ENCODE results near the gene CPT1A.

CPT1A gene

DNA sequence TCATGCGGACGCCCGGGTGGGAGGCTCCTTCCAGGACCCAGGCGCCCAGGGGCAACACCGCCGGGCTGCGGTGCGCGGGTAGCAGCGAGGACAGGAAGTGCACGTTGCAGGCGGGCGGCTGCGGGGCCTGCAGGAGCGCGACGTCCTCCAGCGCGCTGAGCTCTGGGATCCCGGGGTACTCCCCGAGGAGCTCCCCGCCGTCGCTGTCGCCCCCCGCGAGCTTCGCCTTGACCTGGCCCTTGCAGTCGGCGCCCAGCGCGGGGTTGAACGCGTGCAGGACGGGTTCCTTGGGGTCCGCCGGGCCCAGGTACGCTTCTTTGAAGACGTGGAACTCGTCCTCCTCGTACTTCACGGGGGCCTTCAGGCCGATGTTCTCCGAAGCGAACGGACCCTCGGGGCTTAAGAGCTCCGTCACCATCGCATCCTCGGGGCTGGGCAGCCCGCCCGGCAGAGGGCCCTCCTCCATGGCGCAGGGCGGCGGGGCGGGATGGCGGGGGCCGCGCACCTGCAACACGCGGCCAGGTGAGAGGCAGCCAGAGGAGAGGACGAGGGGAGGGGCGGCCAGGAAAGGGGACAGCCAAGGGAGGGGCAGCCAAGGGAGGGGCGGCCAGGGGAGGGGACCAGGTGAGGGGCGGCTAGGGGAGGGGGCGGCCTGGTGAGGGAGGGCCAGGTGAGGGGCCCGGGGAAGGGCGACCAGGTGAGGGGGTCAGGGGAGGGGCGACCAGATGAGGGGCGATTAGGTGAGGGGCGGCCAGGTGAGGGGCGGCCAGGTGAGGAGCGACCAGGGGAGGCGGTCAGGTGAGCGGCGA is 91.3 kb downstream of the CPT1A start:
- in situ Hi-C loops (cut with HindIII; ENCODE audit: low pct_unique_long_range_greater_than_20kb, low sequenced_read_pairs): no loop called here
- DNase-seq (ENCODE audit: low read depth in 1 of 2, low spot score in 1 of 2): peak; percentile 71 to 75
- TF ChIP-seq JUND (IDR thresholded peaks at IDR 0.05; ENCODE audit: low read depth): no peak

GRCh38 chr11:68749229-68750123 is 92.2 kb downstream of the CPT1A start:
- in situ Hi-C loops (cut with HindIII; ENCODE audit: low pct_unique_long_range_greater_than_20kb, low sequenced_read_pairs): no loop called here
- peak; percentile 26 to 46 for DNase-seq (ENCODE audit: low read depth in 1 of 2, low spot score in 1 of 2)
- no peak for TF ChIP-seq JUND (IDR thresholded peaks at IDR 0.05; ENCODE audit: low read depth)

GRCh38 chr11:68748061-68748460 is 93.7 kb downstream of the CPT1A start:
- DNase-seq (ENCODE audit: low read depth in 1 of 2, low spot score in 1 of 2): no peak
- no peak for TF ChIP-seq JUND (IDR thresholded peaks at IDR 0.05; ENCODE audit: low read depth)
- in situ Hi-C loops (cut with HindIII; ENCODE audit: low pct_unique_long_range_greater_than_20kb, low sequenced_read_pairs): no loop called here

- no peak for DNase-seq (ENCODE audit: low read depth in 1 of 2, low spot score in 1 of 2)
- TF ChIP-seq JUND (IDR thresholded peaks at IDR 0.05; ENCODE audit: low read depth): no peak
- in situ Hi-C loops (cut with HindIII; ENCODE audit: low pct_unique_long_range_greater_than_20kb, low sequenced_read_pairs): no loop called here
These were observed 98.2 kb downstream of the CPT1A start for GRCh38 chr11:68743539-68743938.

- in situ Hi-C loops (cut with HindIII; ENCODE audit: low pct_unique_long_range_greater_than_20kb, low sequenced_read_pairs): no loop called here
- TF ChIP-seq JUND (IDR thresholded peaks at IDR 0.05; ENCODE audit: low read depth): no peak
- no peak for DNase-seq (ENCODE audit: low read depth in 1 of 2, low spot score in 1 of 2)
These were observed 100.3 kb downstream of the CPT1A start for GRCh38 chr11:68741463-68741862.

- TF ChIP-seq JUND (IDR thresholded peaks at IDR 0.05; ENCODE audit: low read depth): no peak
- DNase-seq (ENCODE audit: low read depth in 1 of 2, low spot score in 1 of 2): no peak
- in situ Hi-C loops (cut with HindIII; ENCODE audit: low pct_unique_long_range_greater_than_20kb, low sequenced_read_pairs): no loop called here
These were observed 106.1 kb downstream of the CPT1A start for GRCh38 chr11:68735646-68736045.

- TF ChIP-seq JUND (IDR thresholded peaks at IDR 0.05; ENCODE audit: low read depth): no peak
- DNase-seq (ENCODE audit: low read depth in 1 of 2, low spot score in 1 of 2): no peak
- in situ Hi-C loops (cut with HindIII; ENCODE audit: low pct_unique_long_range_greater_than_20kb, low sequenced_read_pairs): no loop called here
These were observed 106.6 kb downstream of the CPT1A start for GRCh38 chr11:68735125-68735524.

DNA sequence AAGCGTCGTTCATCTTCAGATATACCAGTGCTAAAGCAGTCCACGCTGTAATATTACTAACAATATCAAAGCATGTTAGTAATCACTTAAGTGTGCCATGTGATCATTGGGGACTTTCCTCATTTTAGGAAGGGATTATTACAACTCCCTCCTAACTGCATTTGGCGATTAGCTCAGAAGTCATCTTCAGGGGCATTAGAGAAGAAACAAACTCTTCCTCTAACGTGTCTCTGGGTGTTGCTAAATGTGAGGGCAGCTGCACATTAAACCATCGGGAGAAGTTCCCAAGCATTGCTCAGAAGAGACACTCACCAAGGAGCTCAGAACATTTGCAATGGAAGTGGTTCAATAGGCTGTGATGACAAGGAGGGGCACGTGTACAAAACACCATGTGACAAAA is 107.6 kb downstream of the CPT1A start:
- in situ Hi-C loops (cut with HindIII; ENCODE audit: low pct_unique_long_range_greater_than_20kb, low sequenced_read_pairs): no loop called here

GRCh38 chr11:68727783-68728182 is 113.9 kb downstream of the CPT1A start:
- TF ChIP-seq JUND (IDR thresholded peaks at IDR 0.05; ENCODE audit: low read depth): no peak
- in situ Hi-C loops (cut with HindIII; ENCODE audit: low pct_unique_long_range_greater_than_20kb, low sequenced_read_pairs): no loop called here
- peak in 1 of 2 experiments; percentile 40 for DNase-seq (ENCODE audit: low read depth in 1 of 2, low spot score in 1 of 2)

More for the DNA sequence above, 107.6 kb downstream of the CPT1A start:
- DNase-seq (ENCODE audit: low read depth in 1 of 2, low spot score in 1 of 2): no peak
- TF ChIP-seq JUND (IDR thresholded peaks at IDR 0.05; ENCODE audit: low read depth): no peak

GRCh38 chr11:68724293-68724692 is 117.4 kb downstream of the CPT1A start:
- DNase-seq (ENCODE audit: low read depth in 1 of 2, low spot score in 1 of 2): no peak

DNA sequence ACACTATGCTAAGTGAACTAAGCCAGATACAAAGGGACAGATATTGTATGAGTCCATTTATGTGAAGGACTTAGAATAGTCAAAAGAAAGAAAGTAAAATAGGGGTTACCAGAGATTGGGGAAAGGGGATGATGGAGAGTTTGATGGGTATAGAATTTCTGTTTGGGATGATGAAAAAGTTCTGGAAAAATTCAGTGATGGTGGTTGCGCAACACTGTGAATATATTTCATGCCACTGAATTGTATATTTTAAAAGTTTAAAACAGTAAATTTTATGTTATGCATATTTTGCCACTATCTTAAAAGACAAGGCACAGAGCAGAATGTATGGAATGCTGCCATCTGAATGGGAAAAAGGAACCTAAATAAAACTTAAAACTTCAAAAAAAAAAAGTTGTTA is 119.6 kb downstream of the CPT1A start:
- DNase-seq (ENCODE audit: low read depth in 1 of 2, low spot score in 1 of 2): no peak
- no peak for TF ChIP-seq JUND (IDR thresholded peaks at IDR 0.05; ENCODE audit: low read depth)
- in situ Hi-C loops (cut with HindIII; ENCODE audit: low pct_unique_long_range_greater_than_20kb, low sequenced_read_pairs): no loop called here

More at GRCh38 chr11:68724293-68724692, 117.4 kb downstream of the CPT1A start:
- TF ChIP-seq JUND (IDR thresholded peaks at IDR 0.05; ENCODE audit: low read depth): no peak
- in situ Hi-C loops (cut with HindIII; ENCODE audit: low pct_unique_long_range_greater_than_20kb, low sequenced_read_pairs): no loop called here

DNA sequence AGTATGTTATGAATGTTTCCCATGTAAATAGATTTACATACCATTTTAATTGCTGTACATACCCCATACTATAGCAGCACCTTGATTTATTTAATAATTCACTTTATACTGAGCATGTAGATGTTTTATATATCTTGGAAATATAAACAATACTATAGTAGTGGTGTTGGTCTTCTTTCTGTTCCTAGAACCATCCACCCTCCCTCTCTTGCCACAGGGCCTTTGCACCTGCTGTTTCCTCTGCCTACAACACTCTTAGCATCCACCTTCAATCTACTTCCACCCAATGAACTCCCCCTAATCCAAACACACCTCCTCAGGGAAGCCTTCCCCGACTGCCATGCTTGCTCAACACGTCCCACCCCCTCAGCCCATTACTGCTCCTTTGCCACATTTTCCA is 120.6 kb downstream of the CPT1A start:
- no peak for TF ChIP-seq JUND (IDR thresholded peaks at IDR 0.05; ENCODE audit: low read depth)
- in situ Hi-C loops (cut with HindIII; ENCODE audit: low pct_unique_long_range_greater_than_20kb, low sequenced_read_pairs): no loop called here
- no peak for DNase-seq (ENCODE audit: low read depth in 1 of 2, low spot score in 1 of 2)

Data from T47D (cell line).